ENCODE results near the gene ZDHHC17.

DNA sequence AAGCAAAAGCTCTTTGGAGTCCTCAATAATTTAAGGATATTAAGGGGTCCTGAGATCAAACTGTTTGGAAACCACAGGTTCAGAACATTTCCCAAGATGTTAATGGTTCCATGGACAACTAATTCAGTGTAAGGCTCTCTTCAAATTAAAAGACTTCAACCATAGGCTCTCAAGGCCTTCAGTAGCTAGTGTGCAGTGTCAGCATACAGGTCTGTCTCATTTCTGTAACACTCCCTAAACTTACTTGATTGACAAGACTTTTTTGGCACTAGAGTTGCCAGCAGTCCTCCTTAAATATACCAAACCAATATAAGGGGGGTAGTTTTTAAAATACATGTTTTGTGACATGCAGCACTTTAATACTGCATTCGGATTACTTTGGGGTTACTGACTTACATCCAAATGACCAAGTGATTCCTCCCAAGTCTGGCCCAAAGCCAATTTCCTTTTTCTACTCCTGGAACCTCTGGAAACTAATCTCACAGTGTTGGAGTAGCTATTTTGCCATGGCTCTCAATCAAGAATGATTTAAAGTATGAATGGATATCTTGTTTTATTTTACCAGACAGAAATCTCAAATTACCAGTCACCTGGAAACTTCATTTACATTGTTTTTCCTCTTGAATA lies 92.2 kb downstream of the ZDHHC17 start:
- no peak for TF ChIP-seq EZH2 (IDR thresholded peaks at IDR 0.05)
- no peak for TF ChIP-seq POLR2AphosphoS5 (IDR thresholded peaks at IDR 0.05; ENCODE audit: borderline replicate concordance, low read depth, low read length)
- TF ChIP-seq FOXP2 (optimal IDR thresholded peaks at IDR 0.05; ENCODE audit: control extremely low read depth, extremely low read length, insufficient read depth) = no peak
